Epithelial cell of esophagus (primary cell): ENCODE measurements around the gene SLC26A4.

Source experiments
- DNase-seq: peaks from one replicate; pipeline ENCODE4 v3.0.0; 2010; ENCODE audit warnings: low read depth
- H3K4me3 ChIP-seq: 2 replicates; pipeline ENCODE4 v1.5.1; 2011; ENCODE audit warnings: mild to moderate bottlenecking, low read length, control low read depth
- TF ChIP-seq, protein P1 (sequence below): IDR thresholded peaks from 2 replicates; pipeline ENCODE4 v1.5.1; 2011; ENCODE audit warnings: low read depth, mild to moderate bottlenecking, low read length, control low read depth, inconsistent platforms; ENCODE audit not compliant: insufficient read depth; ENCODE audit errors: missing control alignments

The SLC26A4 gene

DNA sequence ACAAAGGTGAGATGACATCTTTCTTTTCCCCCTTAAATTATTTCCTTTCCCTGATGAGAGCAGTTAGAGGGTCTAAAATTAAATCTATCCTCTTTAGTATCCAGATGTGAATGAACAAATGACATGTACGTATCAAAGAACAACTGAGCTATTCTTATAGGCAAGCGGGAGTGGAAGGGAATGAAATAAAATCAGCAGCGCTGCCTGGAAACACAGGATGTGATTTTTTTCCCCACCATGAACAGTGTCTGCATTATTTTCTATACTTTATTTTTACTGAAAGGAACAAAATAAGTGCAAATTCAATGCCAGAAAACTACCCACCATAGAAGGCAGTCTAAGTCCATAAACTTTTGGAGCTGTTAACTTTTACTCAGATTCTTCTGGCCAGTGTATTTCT is 40.6 kb downstream of the SLC26A4 start:
- DNase-seq = no peak
- TF ChIP-seq, protein P1, sequence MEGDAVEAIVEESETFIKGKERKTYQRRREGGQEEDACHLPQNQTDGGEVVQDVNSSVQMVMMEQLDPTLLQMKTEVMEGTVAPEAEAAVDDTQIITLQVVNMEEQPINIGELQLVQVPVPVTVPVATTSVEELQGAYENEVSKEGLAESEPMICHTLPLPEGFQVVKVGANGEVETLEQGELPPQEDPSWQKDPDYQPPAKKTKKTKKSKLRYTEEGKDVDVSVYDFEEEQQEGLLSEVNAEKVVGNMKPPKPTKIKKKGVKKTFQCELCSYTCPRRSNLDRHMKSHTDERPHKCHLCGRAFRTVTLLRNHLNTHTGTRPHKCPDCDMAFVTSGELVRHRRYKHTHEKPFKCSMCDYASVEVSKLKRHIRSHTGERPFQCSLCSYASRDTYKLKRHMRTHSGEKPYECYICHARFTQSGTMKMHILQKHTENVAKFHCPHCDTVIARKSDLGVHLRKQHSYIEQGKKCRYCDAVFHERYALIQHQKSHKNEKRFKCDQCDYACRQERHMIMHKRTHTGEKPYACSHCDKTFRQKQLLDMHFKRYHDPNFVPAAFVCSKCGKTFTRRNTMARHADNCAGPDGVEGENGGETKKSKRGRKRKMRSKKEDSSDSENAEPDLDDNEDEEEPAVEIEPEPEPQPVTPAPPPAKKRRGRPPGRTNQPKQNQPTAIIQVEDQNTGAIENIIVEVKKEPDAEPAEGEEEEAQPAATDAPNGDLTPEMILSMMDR = no peak
- H3K4me3 ChIP-seq = no peak overlapping the region

DNA sequence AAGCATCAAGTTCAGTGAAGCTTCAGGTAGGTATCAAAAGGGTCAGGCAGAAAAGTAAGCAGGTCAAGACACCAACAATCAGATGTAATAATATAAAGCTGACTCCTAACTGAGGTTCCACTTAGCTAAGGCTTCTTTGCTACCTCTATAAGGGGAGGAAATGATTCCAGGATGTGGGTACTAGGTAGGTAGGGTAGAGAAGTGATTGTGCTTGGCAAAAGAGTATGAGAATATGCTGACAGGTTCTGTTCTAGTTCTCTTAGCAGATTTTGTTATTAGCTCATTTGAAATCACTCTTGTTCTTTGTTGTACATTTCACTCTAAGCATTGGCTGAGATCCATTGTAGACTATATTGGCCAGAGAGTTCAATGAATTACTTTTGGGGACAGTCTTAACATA is 42.6 kb downstream of the SLC26A4 start:
- H3K4me3 ChIP-seq = no peak overlapping the region
- no peak for DNase-seq
- TF ChIP-seq, protein P1 = no peak

GRCh38 chr7:107703872-107704271 is 43.2 kb downstream of the SLC26A4 start:
- H3K4me3 ChIP-seq = no peak overlapping the region
- TF ChIP-seq, protein P1 = no peak

DNA sequence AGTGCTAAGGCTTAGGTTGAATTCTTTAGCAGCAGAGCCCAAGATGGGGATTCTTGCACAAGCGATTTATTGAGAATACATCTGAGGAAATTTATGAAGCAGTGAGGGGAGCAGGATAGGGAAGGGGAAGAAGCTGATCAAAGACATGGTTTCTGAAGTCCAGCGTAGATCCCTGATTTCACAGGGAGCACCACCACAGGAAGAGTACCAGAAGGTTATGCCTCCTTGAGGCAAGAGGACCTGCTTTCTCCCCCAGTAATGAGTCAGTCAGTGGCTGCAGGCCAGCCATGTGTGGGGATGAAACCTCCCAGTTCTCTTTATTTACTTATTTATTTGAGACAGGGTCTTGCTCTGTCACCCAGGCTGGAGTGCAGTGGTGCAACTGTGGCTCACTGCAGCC is 48.3 kb downstream of the SLC26A4 start:
- no peak overlapping the region for H3K4me3 ChIP-seq
- TF ChIP-seq, protein P1 = no peak
- no peak for DNase-seq

More at GRCh38 chr7:107703872-107704271, 43.2 kb downstream of the SLC26A4 start:
- no peak for DNase-seq

GRCh38 chr7:107711301-107711700 is 50.7 kb downstream of the SLC26A4 start:
- no peak for DNase-seq
- TF ChIP-seq, protein P1 = no peak
- H3K4me3 ChIP-seq = no peak overlapping the region

DNA sequence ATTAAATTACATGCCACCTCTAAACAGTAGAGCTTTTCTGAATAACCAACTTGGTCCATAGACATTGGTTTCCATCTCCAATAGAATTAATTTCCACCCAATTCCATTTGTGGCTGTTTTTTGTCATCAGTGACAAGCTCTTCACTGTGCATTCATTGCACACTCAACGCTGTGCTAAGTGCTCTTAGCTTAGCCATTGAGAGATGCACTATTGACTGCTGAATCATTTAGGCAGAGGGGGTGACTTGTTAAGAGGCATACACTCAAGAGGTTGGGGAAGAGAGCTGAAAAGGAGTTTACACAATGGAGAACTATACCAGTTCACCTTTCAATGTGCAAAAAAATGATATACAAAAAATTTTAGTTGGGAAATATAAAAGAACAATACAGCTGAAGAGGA is 51.4 kb downstream of the SLC26A4 start:
- H3K4me3 ChIP-seq = no peak overlapping the region

DNA sequence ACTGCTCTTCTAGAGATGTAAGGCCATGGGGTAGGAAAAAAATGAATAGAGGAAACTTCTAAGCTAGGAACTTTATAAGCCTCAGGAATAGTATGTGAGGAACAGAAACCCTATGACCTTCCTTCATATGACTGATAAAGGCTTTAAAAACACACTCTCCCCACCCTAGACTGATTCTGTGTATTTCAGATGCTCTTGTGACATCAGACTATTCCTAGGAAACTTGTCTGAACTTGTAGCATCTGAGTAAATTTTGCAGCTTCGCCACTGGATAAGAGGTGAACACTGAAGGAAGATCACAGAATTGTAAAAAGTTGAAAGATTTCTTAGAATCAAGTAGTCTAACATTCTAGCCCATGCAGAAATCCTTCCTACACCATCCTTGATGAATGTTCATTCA is 52.3 kb downstream of the SLC26A4 start:
- DNase-seq = peak; percentile 72
- TF ChIP-seq, protein P1 = no peak
- H3K4me3 ChIP-seq = no peak overlapping the region

More for the DNA sequence above, 51.4 kb downstream of the SLC26A4 start:
- DNase-seq = no peak
- TF ChIP-seq, protein P1 = no peak
